Body of pancreas (tissue), 4 donors: ENCODE measurements around the gene LURAP1L.

Source experiments
- POLR2A ChIP-seq, 3 donors: fragments of 450-650 bp; IDR thresholded peaks; one replicate each; pipeline ENCODE4 v1.6.1; 2016; ENCODE audit warnings: antibody characterized with exemption in 3 of 3, mild to moderate bottlenecking in 2 of 3
- TF ChIP-seq, protein P1 (sequence below), 7 experiments: fragments of 450-650 bp in 4 of 7; fragments of 200-600 bp in 3 of 7; sonication (generic) in 3 of 7; IDR thresholded peaks; one replicate each; pipeline ENCODE4 v1.5.1; 2016 to 2019; ENCODE audit warnings: antibody characterized with exemption in 7 of 7

DNA sequence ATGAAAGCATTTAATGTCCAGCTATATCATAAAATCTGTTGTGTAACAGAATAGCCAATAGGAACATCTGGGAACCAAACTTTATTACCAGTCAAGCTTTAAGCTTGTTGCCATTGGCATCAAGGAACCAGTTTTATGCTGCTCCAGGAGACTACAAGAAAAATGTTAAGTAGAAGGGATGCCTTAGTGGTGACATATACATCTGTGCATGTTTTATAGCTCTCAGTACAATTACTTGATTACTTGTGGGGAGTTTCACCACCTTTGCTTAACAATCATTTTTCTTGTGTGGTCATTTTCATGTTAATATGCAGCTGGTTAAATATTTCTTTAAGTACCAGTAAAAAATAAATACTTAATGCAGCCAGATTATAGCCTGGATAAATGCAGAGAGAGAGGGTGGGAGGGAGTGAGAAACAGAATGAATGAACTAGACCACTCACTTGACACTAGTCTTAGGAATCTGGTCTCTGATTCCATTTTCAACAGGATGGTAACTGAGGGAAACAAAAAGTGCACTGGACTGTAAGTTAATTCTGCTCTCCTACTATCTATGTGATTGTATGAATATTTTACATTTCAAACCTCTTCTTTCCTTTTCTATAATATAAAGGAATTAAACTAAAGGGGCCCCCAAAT lies 35.7 kb upstream of the LURAP1L start:
- no peak for TF ChIP-seq POLR2A (IDR thresholded peaks at IDR 0.05)
- TF ChIP-seq, protein P1, sequence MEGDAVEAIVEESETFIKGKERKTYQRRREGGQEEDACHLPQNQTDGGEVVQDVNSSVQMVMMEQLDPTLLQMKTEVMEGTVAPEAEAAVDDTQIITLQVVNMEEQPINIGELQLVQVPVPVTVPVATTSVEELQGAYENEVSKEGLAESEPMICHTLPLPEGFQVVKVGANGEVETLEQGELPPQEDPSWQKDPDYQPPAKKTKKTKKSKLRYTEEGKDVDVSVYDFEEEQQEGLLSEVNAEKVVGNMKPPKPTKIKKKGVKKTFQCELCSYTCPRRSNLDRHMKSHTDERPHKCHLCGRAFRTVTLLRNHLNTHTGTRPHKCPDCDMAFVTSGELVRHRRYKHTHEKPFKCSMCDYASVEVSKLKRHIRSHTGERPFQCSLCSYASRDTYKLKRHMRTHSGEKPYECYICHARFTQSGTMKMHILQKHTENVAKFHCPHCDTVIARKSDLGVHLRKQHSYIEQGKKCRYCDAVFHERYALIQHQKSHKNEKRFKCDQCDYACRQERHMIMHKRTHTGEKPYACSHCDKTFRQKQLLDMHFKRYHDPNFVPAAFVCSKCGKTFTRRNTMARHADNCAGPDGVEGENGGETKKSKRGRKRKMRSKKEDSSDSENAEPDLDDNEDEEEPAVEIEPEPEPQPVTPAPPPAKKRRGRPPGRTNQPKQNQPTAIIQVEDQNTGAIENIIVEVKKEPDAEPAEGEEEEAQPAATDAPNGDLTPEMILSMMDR (IDR thresholded peaks at IDR 0.05): no peak
